Activated CD4-positive, CD25-positive, alpha-beta regulatory T cell (primary cell): ENCODE measurements around the gene USP49.
"Not testable (repeated sequence)": the region's sequence is repeated elsewhere in the genome, so short reads cannot be mapped to it uniquely, and the experiment has no call there.

Experiments
- DNase-seq, 4 experiments: peaks; one replicate each; lab custom pipeline; 2025; lab: John Stamatoyannopoulos, UW

USP49 gene

DNA sequence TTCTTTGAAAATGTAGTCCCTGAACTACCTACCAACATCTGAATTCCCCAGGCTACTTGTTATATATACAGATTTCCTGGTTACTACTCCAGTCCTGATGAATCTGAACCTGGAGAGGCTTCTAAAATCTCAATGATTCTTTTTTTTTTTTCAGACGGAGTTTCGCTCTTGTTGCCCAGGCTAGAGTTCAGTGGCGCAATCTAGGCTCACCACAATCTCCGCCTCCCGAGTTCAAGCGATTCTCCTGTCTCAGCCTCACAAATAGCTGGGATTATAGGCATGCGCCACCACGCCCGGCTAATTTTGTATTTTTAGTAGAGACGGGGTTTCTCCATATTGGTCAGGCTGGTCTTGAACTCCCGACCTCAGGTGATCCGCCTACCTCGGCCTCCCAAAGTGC, 83.2 kb downstream of the USP49 start:
- DNase-seq = not testable (repeated sequence)

DNA sequence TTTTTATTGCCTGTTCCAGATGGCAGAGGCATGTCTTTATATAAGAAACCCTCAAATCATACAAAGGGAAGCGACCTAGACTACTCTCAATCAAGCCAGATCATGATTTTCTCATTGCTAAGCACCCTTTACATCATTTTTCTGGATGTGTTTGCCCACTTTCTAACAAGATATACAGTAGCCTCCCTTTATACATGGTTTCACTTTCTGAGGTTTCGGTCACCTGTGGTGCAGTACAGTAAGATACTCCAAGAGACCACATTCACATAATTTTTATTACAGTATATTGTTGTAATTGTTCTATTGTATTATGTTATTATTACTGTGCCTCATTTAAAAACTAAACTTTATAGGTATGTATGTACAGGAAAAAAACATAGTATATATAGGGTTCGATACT, 84.1 kb downstream of the USP49 start:
- DNase-seq = no peak

DNA sequence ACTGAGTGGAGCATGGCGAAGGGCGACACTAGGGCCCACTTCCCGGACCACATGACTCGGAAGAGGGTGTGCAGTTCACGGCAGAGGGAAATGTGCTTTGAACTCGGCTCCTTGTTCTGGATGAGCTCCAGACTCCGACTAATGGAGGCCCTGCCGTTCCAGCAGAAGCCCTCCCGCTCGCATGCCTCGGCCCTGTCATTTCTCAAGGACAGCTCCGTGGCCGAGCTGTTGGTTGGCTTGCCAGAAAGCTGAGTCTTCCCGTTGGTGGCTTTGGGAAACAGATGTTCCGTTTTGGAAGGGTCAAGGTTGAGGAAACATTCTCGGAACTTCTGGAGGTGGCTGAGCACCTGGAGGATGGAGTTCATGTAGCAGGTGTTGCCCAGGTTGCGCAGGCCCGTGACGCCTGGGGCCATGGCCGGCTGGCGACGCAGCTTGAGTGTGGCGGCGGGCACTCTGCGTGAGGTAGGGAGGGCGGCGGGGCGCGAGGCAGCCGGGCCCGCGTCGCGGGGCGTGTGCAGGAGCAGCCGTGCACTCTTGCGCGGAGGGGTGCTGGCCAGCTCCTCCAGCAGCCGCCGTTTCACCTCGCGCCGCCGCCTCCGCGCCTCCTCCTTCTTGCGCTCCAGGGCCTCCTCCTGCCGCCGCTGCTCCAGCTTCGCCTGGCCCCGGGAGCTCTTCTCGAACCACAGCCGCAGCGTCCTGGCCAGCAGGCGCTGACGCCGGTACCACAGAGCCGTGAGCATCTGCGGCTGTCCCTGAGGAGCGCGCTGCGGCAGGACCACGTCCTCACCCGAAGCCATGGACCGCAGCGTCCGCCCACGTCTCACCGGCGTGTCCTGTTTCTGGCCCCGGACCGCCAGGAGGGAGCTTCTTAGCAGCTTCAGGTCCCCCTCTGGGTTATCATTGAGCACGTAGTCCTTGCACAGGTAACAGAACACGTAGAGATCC, 89.1 kb downstream of the USP49 start:
- DNase-seq = no peak

- DNase-seq = no peak
These were observed 93.8 kb downstream of the USP49 start for GRCh38 chr6:41801380-41801779.

GRCh38 chr6:41799559-41799911, 95.6 kb downstream of the USP49 start:
- DNase-seq = no peak

DNA sequence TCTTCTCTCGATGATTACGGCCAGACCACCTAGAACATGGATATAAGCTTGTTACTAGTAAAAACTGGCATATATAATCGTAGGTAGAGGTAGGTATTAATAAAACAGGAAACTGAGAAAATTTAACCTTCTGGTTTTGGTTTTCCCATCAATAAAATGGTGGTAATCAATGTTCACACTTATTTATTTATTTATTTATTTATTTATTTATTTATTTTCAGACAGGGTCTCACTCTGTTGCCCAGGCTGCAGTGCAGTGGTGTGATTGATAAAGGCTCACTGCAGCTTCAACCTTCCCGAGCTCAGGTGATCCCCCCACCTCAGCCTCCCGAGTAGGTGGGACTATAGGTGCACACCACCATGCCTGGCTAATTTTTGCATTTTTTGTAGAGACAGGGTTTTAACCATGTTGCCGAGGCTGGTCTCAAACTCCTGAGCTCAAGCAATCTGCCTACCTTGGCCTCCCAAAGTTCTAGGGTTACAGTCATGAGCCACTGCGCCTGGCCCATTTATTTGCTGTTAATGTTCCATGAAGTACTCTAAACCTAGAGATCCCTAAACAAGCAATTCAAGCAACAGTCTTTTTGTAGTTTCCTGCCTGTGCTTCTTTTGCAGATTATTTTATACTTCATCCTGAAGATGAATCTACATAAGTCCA, 96.1 kb downstream of the USP49 start:
- DNase-seq = no peak

- DNase-seq = no peak
These were observed 98.7 kb downstream of the USP49 start for GRCh38 chr6:41796474-41796873.

DNA sequence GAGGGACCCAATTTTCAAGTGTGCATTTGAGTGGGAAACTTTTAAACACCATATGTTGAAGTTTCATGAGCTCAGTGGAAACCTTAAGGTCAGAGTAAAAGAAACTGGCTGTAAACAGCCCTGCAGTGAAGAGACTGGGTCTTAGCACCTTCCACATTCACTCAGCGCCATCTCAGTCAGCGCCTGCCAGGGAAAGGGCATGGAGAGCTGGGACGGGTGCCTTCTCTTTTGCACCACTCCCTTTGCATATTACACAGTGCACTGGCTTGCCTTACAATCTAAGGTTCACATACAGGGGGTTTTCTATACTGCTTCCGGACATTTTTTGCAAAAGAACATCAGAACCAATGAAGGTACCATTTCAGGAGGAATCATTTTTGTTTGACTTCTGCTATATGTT, 103.2 kb downstream of the USP49 start:
- no peak for DNase-seq

- no peak for DNase-seq
These were observed 103.9 kb downstream of the USP49 start for GRCh38 chr6:41791305-41791704.

DNA sequence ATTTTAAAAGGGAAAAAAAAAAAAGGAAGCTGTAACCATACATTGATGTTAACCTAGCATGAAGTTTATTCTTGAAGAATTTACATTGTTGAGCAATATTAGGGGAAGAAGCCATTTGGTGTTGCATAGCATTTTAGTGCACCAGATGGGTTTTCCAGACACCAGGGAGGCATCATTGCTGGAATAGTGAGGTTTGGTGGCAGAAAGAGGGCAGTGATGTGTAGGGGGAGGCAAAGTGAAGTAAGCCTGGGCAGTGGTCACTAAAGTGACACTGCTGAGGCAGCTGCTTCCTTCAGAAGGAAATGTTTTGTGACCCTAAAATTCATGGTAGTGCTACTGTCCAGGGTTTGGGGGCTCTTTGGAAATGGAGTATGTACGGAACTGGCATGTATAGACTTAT, 105.1 kb downstream of the USP49 start:
- no peak for DNase-seq

DNA sequence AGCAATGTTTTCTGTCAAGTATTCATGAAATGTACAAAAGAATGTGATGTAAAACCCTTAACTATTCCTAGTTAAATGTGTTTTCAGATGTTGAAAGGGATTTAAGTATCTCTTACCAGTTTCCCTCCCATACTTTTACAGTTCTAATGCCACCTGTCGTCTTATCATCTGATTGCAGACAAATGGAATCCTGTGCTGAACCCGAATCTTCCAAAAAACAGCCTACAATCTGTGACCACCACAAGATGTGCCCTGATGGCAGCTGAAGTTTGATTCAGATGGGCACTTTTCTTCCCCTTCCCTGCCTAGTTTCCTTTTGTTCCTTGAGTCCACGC, 105.8 kb downstream of the USP49 start:
- DNase-seq = no peak

GRCh38 chr6:41787219-41787917, 107.8 kb downstream of the USP49 start, which contains the start of gene TOMM6:
Gene TOMM6, plus strand, starts transcription at chr6:41787694. Its CDS starts 4 bp downstream, at chr6:41787698.
- peak; percentile 85 to 91 (median 90) for DNase-seq

GRCh38 chr6:41786451-41787218, 108.5 kb downstream of the USP49 start:
- peak; percentile 75 to 86 (median 84) for DNase-seq

- no peak for DNase-seq
These were observed 109.3 kb downstream of the USP49 start for GRCh38 chr6:41785689-41786450.

- no peak for DNase-seq
These were observed 109.9 kb downstream of the USP49 start for GRCh38 chr6:41785254-41785653.

DNA sequence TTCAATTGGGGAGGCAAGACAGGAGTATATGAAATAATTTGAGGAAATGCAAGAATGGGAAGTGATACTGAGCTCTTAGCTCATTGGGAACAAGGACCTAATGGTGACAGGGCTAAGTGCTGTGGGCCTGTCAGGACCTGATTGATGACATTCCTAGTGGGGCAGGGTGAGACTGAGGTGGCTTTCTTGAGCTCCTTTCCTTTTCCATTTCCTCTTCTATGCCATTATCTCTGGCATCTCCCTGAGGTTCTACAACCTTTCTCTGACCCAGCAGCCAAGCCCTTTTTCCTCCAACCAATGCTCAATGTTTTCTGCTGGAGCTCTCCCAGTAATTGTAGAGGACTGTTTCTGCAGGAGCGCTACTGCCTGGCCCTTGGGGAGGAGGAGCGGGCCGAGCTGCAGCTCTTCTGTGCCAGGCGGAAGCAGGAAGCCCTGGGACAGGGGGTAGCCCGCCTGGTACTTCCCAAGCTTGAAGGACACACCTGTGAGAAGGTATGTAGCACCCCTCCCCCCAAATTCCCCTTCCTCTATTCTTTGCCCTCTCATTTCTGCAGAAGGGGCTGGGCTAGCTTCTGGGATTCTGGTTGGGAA, 110.5 kb downstream of the USP49 start:
- DNase-seq = no peak

DNA sequence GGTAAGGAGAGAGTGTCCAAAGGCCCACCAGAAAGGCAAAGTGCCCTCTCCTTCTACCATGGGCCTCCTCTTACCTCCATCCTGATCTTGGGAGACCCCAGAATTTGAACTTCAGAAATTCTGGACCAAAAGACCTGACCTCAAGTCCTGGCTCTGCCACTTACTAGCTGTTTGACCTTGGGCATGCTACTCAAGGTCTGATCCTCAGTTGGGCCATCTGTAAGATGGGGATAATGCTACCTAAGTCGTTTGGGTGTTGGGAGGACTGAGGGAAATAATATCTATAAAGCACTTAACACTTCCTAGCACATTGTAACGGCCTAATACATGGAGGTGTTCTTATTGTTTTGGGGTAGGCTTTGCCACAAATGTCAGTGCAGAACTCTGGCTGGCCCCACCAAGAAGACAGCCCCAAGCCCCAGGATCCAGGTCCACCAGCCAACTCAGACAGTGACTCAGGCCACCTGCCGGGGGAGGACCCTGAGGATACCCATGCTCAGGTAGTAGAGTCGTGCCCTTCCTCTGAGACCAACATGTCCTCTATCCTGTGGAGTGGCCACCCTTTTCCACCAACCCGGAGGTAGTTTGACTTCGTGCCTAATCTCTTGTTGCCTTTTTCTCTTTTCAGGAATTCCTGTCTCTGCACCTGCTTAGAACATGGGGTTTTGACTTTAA, 111.9 kb downstream of the USP49 start:
- no peak for DNase-seq

GRCh38 chr6:41781366-41781730, 113.8 kb downstream of the USP49 start:
- DNase-seq = no peak

GRCh38 chr6:41780551-41781365, 114.4 kb downstream of the USP49 start, which contains the start of gene PRICKLE4:
Gene PRICKLE4, plus strand, starts transcription at chr6:41780782. Its CDS starts 2,692 bp downstream, at chr6:41783474.
- no peak for DNase-seq
